ENCODE data around the gene MYO1F.
"Not testable (repeated sequence)": the region's sequence is repeated elsewhere in the genome, so short reads cannot be mapped to it uniquely, and the experiment has no call there.

MYO1F gene

GRCh38 chr19:8564866-8565265, 12.4 kb downstream of the MYO1F start:
- not testable (repeated sequence) for H3K4me1 ChIP-seq (ENCODE audit: control insufficient read depth, insufficient read depth, low read length); H3K4me3 ChIP-seq (ENCODE audit: low read depth, low read length); H3K27ac ChIP-seq (ENCODE audit: low read depth, low read length); H3K9ac ChIP-seq (ENCODE audit: low read length); H3K27me3 ChIP-seq (ENCODE audit: control insufficient read depth, insufficient read depth, low read length); H3K9me3 ChIP-seq (ENCODE audit: control insufficient read depth, insufficient read depth, low read depth, low read length); H3K36me3 ChIP-seq (ENCODE audit: control insufficient read depth, insufficient read depth, low read length)

- no peaks in the 10 kb centered on the region for H3K9me3 ChIP-seq (ENCODE audit: control insufficient read depth, insufficient read depth, low read depth, low read length)
- no peaks in the 10 kb centered on the region for H3K27me3 ChIP-seq (ENCODE audit: control insufficient read depth, insufficient read depth, low read length)
- no peak overlapping the region for H3K27ac ChIP-seq (ENCODE audit: low read depth, low read length)
- H3K4me3 ChIP-seq (ENCODE audit: low read depth, low read length): no peak overlapping the region
- no peak overlapping the region for H3K9ac ChIP-seq (ENCODE audit: low read length)
- H3K36me3 ChIP-seq (ENCODE audit: control insufficient read depth, insufficient read depth, low read length): no peaks in the 10 kb centered on the region
- no peaks in the 10 kb centered on the region for H3K4me1 ChIP-seq (ENCODE audit: control insufficient read depth, insufficient read depth, low read length)
Observed at GRCh38 chr19:8561075-8561764, 16.0 kb downstream of the MYO1F start.

GRCh38 chr19:8558325-8558724, 18.9 kb downstream of the MYO1F start:
- no peak overlapping the region for H3K4me3 ChIP-seq (ENCODE audit: low read depth, low read length)
- H3K27me3 ChIP-seq (ENCODE audit: control insufficient read depth, insufficient read depth, low read length): no peaks in the 10 kb centered on the region
- H3K27ac ChIP-seq (ENCODE audit: low read depth, low read length): no peak overlapping the region
- no peaks in the 10 kb centered on the region for H3K4me1 ChIP-seq (ENCODE audit: control insufficient read depth, insufficient read depth, low read length)
- H3K9ac ChIP-seq (ENCODE audit: low read length): no peak overlapping the region
- no peaks in the 10 kb centered on the region for H3K9me3 ChIP-seq (ENCODE audit: control insufficient read depth, insufficient read depth, low read depth, low read length)
- no peaks in the 10 kb centered on the region for H3K36me3 ChIP-seq (ENCODE audit: control insufficient read depth, insufficient read depth, low read length)

- Histone ChIP-seq H3K27me3 (ENCODE audit: control insufficient read depth, insufficient read depth, low read length) (no peaks in the 10 kb centered on the region), H3K9me3 (ENCODE audit: control insufficient read depth, insufficient read depth, low read depth, low read length) (no peaks in the 10 kb centered on the region), H3K36me3 (ENCODE audit: control insufficient read depth, insufficient read depth, low read length) (no peaks in the 10 kb centered on the region), H3K9ac (ENCODE audit: low read length) (no peak overlapping the region), H3K27ac (ENCODE audit: low read depth, low read length) (no peak overlapping the region), H3K4me3 (ENCODE audit: low read depth, low read length) (no peak overlapping the region), H3K4me1 (ENCODE audit: control insufficient read depth, insufficient read depth, low read length) (no peaks in the 10 kb centered on the region)
Observed at GRCh38 chr19:8557642-8558238, 19.5 kb downstream of the MYO1F start.

- not testable (repeated sequence) for H3K4me1 ChIP-seq (ENCODE audit: control insufficient read depth, insufficient read depth, low read length); H3K36me3 ChIP-seq (ENCODE audit: control insufficient read depth, insufficient read depth, low read length); H3K27me3 ChIP-seq (ENCODE audit: control insufficient read depth, insufficient read depth, low read length)
Observed at GRCh38 chr19:8553729-8554128, 23.5 kb downstream of the MYO1F start.

GRCh38 chr19:8552810-8553209, 24.4 kb downstream of the MYO1F start:
- Histone ChIP-seq H3K9me3 (ENCODE audit: control insufficient read depth, insufficient read depth, low read depth, low read length) (no peaks in the 10 kb centered on the region), H3K27me3 (ENCODE audit: control insufficient read depth, insufficient read depth, low read length) (no peaks in the 10 kb centered on the region), H3K4me3 (ENCODE audit: low read depth, low read length) (no peak overlapping the region; the same call in 1 of the 2 replicates), H3K4me1 (ENCODE audit: control insufficient read depth, insufficient read depth, low read length) (no peaks in the 10 kb centered on the region), H3K27ac (ENCODE audit: low read depth, low read length) (no peak overlapping the region), H3K36me3 (ENCODE audit: control insufficient read depth, insufficient read depth, low read length) (0 out of 2 replicates have a peak, but pooled peaks cover 5% of the 10 kb centered on the region), H3K9ac (ENCODE audit: low read length) (peak overlapping the region; percentile 16)

More at GRCh38 chr19:8553729-8554128, 23.5 kb downstream of the MYO1F start:
- H3K27ac ChIP-seq (ENCODE audit: low read depth, low read length); H3K9ac ChIP-seq (ENCODE audit: low read length); H3K9me3 ChIP-seq (ENCODE audit: control insufficient read depth, insufficient read depth, low read depth, low read length); H3K4me3 ChIP-seq (ENCODE audit: low read depth, low read length): not testable (repeated sequence)

GRCh38 chr19:8550070-8550469, 27.2 kb downstream of the MYO1F start:
- no peaks in the 10 kb centered on the region for H3K27me3 ChIP-seq (ENCODE audit: control insufficient read depth, insufficient read depth, low read length)
- no peaks in the 10 kb centered on the region for H3K9me3 ChIP-seq (ENCODE audit: control insufficient read depth, insufficient read depth, low read depth, low read length)
- H3K27ac ChIP-seq (ENCODE audit: low read depth, low read length): no peak overlapping the region
- H3K4me3 ChIP-seq (ENCODE audit: low read depth, low read length): no peak overlapping the region
- peaks cover 11% of the 10 kb centered on the region for H3K36me3 ChIP-seq (ENCODE audit: control insufficient read depth, insufficient read depth, low read length)
- H3K4me1 ChIP-seq (ENCODE audit: control insufficient read depth, insufficient read depth, low read length): no peaks in the 10 kb centered on the region
- no peak overlapping the region for H3K9ac ChIP-seq (ENCODE audit: low read length)

- Histone ChIP-seq H3K27ac (ENCODE audit: low read depth, low read length) (no peak overlapping the region), H3K9me3 (ENCODE audit: control insufficient read depth, insufficient read depth, low read depth, low read length) (no peaks in the 10 kb centered on the region)
Observed at GRCh38 chr19:8545743-8546142, 31.5 kb downstream of the MYO1F start.

GRCh38 chr19:8544168-8544567, 33.1 kb downstream of the MYO1F start:
- peaks cover 14% of the 10 kb centered on the region for H3K36me3 ChIP-seq (ENCODE audit: control insufficient read depth, insufficient read depth, low read length)
- no peak overlapping the region for H3K4me3 ChIP-seq (ENCODE audit: low read depth, low read length)
- no peak overlapping the region for H3K27ac ChIP-seq (ENCODE audit: low read depth, low read length)
- H3K27me3 ChIP-seq (ENCODE audit: control insufficient read depth, insufficient read depth, low read length): no peaks in the 10 kb centered on the region
- H3K9me3 ChIP-seq (ENCODE audit: control insufficient read depth, insufficient read depth, low read depth, low read length): no peaks in the 10 kb centered on the region
- no peak overlapping the region for H3K9ac ChIP-seq (ENCODE audit: low read length)
- no peaks in the 10 kb centered on the region for H3K4me1 ChIP-seq (ENCODE audit: control insufficient read depth, insufficient read depth, low read length)

More at GRCh38 chr19:8545743-8546142, 31.5 kb downstream of the MYO1F start:
- Histone ChIP-seq H3K4me3 (ENCODE audit: low read depth, low read length) (no peak overlapping the region), H3K36me3 (ENCODE audit: control insufficient read depth, insufficient read depth, low read length) (peaks cover 11% of the 10 kb centered on the region), H3K27me3 (ENCODE audit: control insufficient read depth, insufficient read depth, low read length) (no peaks in the 10 kb centered on the region), H3K9ac (ENCODE audit: low read length) (no peak overlapping the region), H3K4me1 (ENCODE audit: control insufficient read depth, insufficient read depth, low read length) (no peaks in the 10 kb centered on the region)

GRCh38 chr19:8539621-8540149, 37.6 kb downstream of the MYO1F start:
- no peak overlapping the region for H3K9ac ChIP-seq (ENCODE audit: low read length)
- H3K9me3 ChIP-seq (ENCODE audit: control insufficient read depth, insufficient read depth, low read depth, low read length): no peaks in the 10 kb centered on the region
- H3K27ac ChIP-seq (ENCODE audit: low read depth, low read length): no peak overlapping the region
- H3K36me3 ChIP-seq (ENCODE audit: control insufficient read depth, insufficient read depth, low read length): peaks cover 3% of the 10 kb centered on the region; the same call in 1 of the 2 replicates
- no peaks in the 10 kb centered on the region for H3K27me3 ChIP-seq (ENCODE audit: control insufficient read depth, insufficient read depth, low read length)
- no peaks in the 10 kb centered on the region for H3K4me1 ChIP-seq (ENCODE audit: control insufficient read depth, insufficient read depth, low read length)
- H3K4me3 ChIP-seq (ENCODE audit: low read depth, low read length): no peak overlapping the region

GRCh38 chr19:8537099-8537498, 40.1 kb downstream of the MYO1F start:
- Histone ChIP-seq H3K27ac (ENCODE audit: low read depth, low read length) (no peak overlapping the region), H3K4me1 (ENCODE audit: control insufficient read depth, insufficient read depth, low read length) (no peaks in the 10 kb centered on the region), H3K9me3 (ENCODE audit: control insufficient read depth, insufficient read depth, low read depth, low read length) (no peaks in the 10 kb centered on the region)

More at GRCh38 chr19:8537099-8537498, 40.1 kb downstream of the MYO1F start:
- Histone ChIP-seq H3K36me3 (ENCODE audit: control insufficient read depth, insufficient read depth, low read length) (peaks cover 3% of the 10 kb centered on the region; the same call in 1 of the 2 replicates), H3K4me3 (ENCODE audit: low read depth, low read length) (no peak overlapping the region), H3K9ac (ENCODE audit: low read length) (no peak overlapping the region), H3K27me3 (ENCODE audit: control insufficient read depth, insufficient read depth, low read length) (no peaks in the 10 kb centered on the region)
